Activated naive CD4-positive, alpha-beta T cell treated with anti-CD3 and anti-CD28 coated beads, Interleukin-2, amount 50 U/mL, for 24 hours (primary cell): ENCODE results near the gene CEP164.

ENCODE experiments used
- H3K27ac Mint-ChIP-seq: one replicate; pipeline ENCODE4 v1.8.0; 2021; ENCODE audit warnings: mild to moderate bottlenecking, mixed read lengths
- H3K27me3 Mint-ChIP-seq: one replicate; pipeline ENCODE4 v1.8.0; 2021; ENCODE audit warnings: mixed read lengths
- H3K36me3 Mint-ChIP-seq: one replicate; pipeline ENCODE4 v1.8.0; 2021; ENCODE audit warnings: mixed read lengths
- H3K4me1 Mint-ChIP-seq: one replicate; pipeline ENCODE4 v1.8.0; 2021; ENCODE audit warnings: mixed read lengths
- H3K4me3 Mint-ChIP-seq: one replicate; pipeline ENCODE4 v1.8.0; 2021; ENCODE audit warnings: mild to moderate bottlenecking, mixed read lengths
- H3K9me3 Mint-ChIP-seq: one replicate; pipeline ENCODE4 v1.8.0; 2021; ENCODE audit warnings: mixed read lengths

The CEP164 gene

GRCh38 chr11:117327567-117328374 lies at the start of gene CEP164:
TSS of gene CEP164 (plus strand) at chr11:117327854. CDS start at chr11:117338587, 10,733 bp downstream.
- Mint-ChIP-seq H3K27ac (peak within 1 kb of the TSS; percentile 66), H3K9me3 (no peaks in the 10 kb centered on the region), H3K4me1 (peaks cover 12% of the 10 kb centered on the region), H3K36me3 (peaks cover 2% of the 10 kb centered on the region), H3K4me3 (peak within 1 kb of the TSS; percentile 63), H3K27me3 (peaks cover 1% of the 10 kb centered on the region)

GRCh38 chr11:117278347-117278746 lies 49.3 kb upstream of the CEP164 start:
- no peaks in the 10 kb centered on the region for H3K9me3 Mint-ChIP-seq
- no peak overlapping the region for H3K27ac Mint-ChIP-seq
- peaks cover 23% of the 10 kb centered on the region for H3K36me3 Mint-ChIP-seq
- H3K4me3 Mint-ChIP-seq: no peak overlapping the region
- H3K4me1 Mint-ChIP-seq: peaks cover 13% of the 10 kb centered on the region
- H3K27me3 Mint-ChIP-seq: no peaks in the 10 kb centered on the region

GRCh38 chr11:117279711-117280376 lies 47.8 kb upstream of the CEP164 start:
- Mint-ChIP-seq H3K9me3 (no peaks in the 10 kb centered on the region), H3K36me3 (peaks cover 18% of the 10 kb centered on the region), H3K27me3 (no peaks in the 10 kb centered on the region), H3K4me3 (no peak overlapping the region), H3K27ac (peak overlapping the region; percentile 13), H3K4me1 (peaks cover 13% of the 10 kb centered on the region)

GRCh38 chr11:117281159-117281558 lies 46.5 kb upstream of the CEP164 start:
- H3K27me3 Mint-ChIP-seq: no peaks in the 10 kb centered on the region
- no peaks in the 10 kb centered on the region for H3K9me3 Mint-ChIP-seq
- H3K4me1 Mint-ChIP-seq: peaks cover 13% of the 10 kb centered on the region
- H3K4me3 Mint-ChIP-seq: no peak overlapping the region
- H3K36me3 Mint-ChIP-seq: peaks cover 11% of the 10 kb centered on the region
- H3K27ac Mint-ChIP-seq: no peak overlapping the region

- Mint-ChIP-seq H3K4me1 (peaks cover 13% of the 10 kb centered on the region), H3K9me3 (no peaks in the 10 kb centered on the region), H3K27me3 (no peaks in the 10 kb centered on the region), H3K27ac (no peak overlapping the region), H3K36me3 (peaks cover 15% of the 10 kb centered on the region), H3K4me3 (no peak overlapping the region)
Measured at GRCh38 chr11:117281869-117282268, 45.8 kb upstream of the CEP164 start.

- Mint-ChIP-seq H3K9me3 (no peaks in the 10 kb centered on the region), H3K27ac (no peak overlapping the region), H3K27me3 (no peaks in the 10 kb centered on the region), H3K4me3 (no peak overlapping the region), H3K36me3 (peaks cover 15% of the 10 kb centered on the region), H3K4me1 (peaks cover 13% of the 10 kb centered on the region)
Measured at GRCh38 chr11:117282956-117283355, 44.7 kb upstream of the CEP164 start.

GRCh38 chr11:117284053-117284452 lies 43.6 kb upstream of the CEP164 start:
- H3K4me3 Mint-ChIP-seq: no peak overlapping the region
- peaks cover 17% of the 10 kb centered on the region for H3K36me3 Mint-ChIP-seq
- no peak overlapping the region for H3K27ac Mint-ChIP-seq
- H3K9me3 Mint-ChIP-seq: no peaks in the 10 kb centered on the region
- H3K27me3 Mint-ChIP-seq: no peaks in the 10 kb centered on the region
- peaks cover 11% of the 10 kb centered on the region for H3K4me1 Mint-ChIP-seq

- Mint-ChIP-seq H3K36me3 (peaks cover 21% of the 10 kb centered on the region), H3K9me3 (no peaks in the 10 kb centered on the region), H3K4me3 (no peak overlapping the region), H3K27ac (no peak overlapping the region), H3K4me1 (no peaks in the 10 kb centered on the region), H3K27me3 (no peaks in the 10 kb centered on the region)
Measured at GRCh38 chr11:117286588-117286987, 41.1 kb upstream of the CEP164 start.

GRCh38 chr11:117287668-117288067 lies 40.0 kb upstream of the CEP164 start:
- Mint-ChIP-seq H3K27ac (no peak overlapping the region), H3K9me3 (no peaks in the 10 kb centered on the region), H3K4me1 (no peaks in the 10 kb centered on the region), H3K4me3 (no peak overlapping the region), H3K36me3 (peaks cover 14% of the 10 kb centered on the region), H3K27me3 (no peaks in the 10 kb centered on the region)

GRCh38 chr11:117289795-117290194 lies 37.9 kb upstream of the CEP164 start:
- Mint-ChIP-seq H3K9me3 (no peaks in the 10 kb centered on the region), H3K4me3 (no peak overlapping the region), H3K27ac (no peak overlapping the region), H3K4me1 (no peaks in the 10 kb centered on the region), H3K27me3 (no peaks in the 10 kb centered on the region), H3K36me3 (peaks cover 14% of the 10 kb centered on the region)

- H3K27me3 Mint-ChIP-seq: no peaks in the 10 kb centered on the region
- H3K4me1 Mint-ChIP-seq: no peaks in the 10 kb centered on the region
- no peak within 1 kb of the TSS for H3K27ac Mint-ChIP-seq
- peaks cover 10% of the 10 kb centered on the region for H3K36me3 Mint-ChIP-seq
- no peaks in the 10 kb centered on the region for H3K9me3 Mint-ChIP-seq
- no peak within 1 kb of the TSS for H3K4me3 Mint-ChIP-seq
Measured at GRCh38 chr11:117290809-117291396, 36.8 kb upstream of the CEP164 start, which contains the start of gene BACE1-AS. TSS of gene BACE1-AS (plus strand) at chr11:117291346.

- Mint-ChIP-seq H3K4me1 (no peaks in the 10 kb centered on the region), H3K27ac (no peak overlapping the region), H3K9me3 (no peaks in the 10 kb centered on the region), H3K36me3 (peaks cover 7% of the 10 kb centered on the region), H3K4me3 (no peak overlapping the region), H3K27me3 (no peaks in the 10 kb centered on the region)
Measured at GRCh38 chr11:117292616-117293015, 35.0 kb upstream of the CEP164 start.

GRCh38 chr11:117295438-117296137 lies 32.1 kb upstream of the CEP164 start:
- no peaks in the 10 kb centered on the region for H3K27me3 Mint-ChIP-seq
- H3K4me3 Mint-ChIP-seq: no peak overlapping the region
- H3K9me3 Mint-ChIP-seq: no peaks in the 10 kb centered on the region
- H3K27ac Mint-ChIP-seq: no peak overlapping the region
- no peaks in the 10 kb centered on the region for H3K4me1 Mint-ChIP-seq
- H3K36me3 Mint-ChIP-seq: no peaks in the 10 kb centered on the region

GRCh38 chr11:117296881-117297280 lies 30.8 kb upstream of the CEP164 start:
- H3K27me3 Mint-ChIP-seq: no peaks in the 10 kb centered on the region
- no peaks in the 10 kb centered on the region for H3K36me3 Mint-ChIP-seq
- no peak overlapping the region for H3K27ac Mint-ChIP-seq
- H3K4me1 Mint-ChIP-seq: no peaks in the 10 kb centered on the region
- no peaks in the 10 kb centered on the region for H3K9me3 Mint-ChIP-seq
- H3K4me3 Mint-ChIP-seq: no peak overlapping the region

- Mint-ChIP-seq H3K4me3 (no peak overlapping the region), H3K27ac (no peak overlapping the region)
Measured at GRCh38 chr11:117298195-117298594, 29.5 kb upstream of the CEP164 start.

More at GRCh38 chr11:117298195-117298594, 29.5 kb upstream of the CEP164 start:
- Mint-ChIP-seq H3K36me3 (no peaks in the 10 kb centered on the region), H3K9me3 (no peaks in the 10 kb centered on the region), H3K27me3 (no peaks in the 10 kb centered on the region), H3K4me1 (no peaks in the 10 kb centered on the region)
